ENCODE measurements around the gene ASB18.

Gene ASB18

DNA sequence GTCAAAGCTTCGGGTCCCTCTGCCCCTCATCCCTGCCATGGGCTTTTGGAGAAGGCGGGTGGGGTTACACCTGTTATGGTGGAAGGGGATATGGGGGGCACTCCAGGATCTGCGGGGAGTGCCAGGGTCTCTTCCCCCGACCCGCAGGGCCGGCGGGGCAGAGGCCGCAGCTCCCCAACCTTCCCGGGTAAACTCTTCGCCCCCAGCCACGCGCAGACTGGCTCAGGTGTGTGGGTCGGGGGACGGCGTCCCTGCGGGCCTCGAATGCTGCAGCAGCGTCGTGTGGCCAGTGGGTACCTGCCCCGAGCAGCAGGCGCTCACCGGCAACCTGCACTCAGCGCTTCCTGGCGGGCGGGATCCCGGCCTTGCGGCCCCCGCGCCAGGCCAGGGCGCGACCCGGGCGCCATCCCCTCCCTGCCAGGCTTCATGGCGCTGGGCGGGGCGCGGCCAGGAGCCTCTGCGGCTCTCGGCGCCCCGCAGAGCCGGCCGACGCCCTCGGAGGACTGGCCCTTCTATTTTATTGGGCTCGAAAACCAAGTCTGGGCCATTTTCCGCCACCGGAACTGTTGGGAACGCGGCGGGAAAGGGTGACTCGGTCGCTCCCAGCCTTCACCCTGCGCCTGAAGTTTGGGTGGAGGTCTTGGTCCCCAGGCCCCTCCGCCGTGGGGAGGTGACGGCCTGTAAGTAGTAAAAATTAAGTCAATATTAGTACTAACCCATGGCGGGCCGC lies 100.6 kb downstream of the ASB18 start:
- no peak for DNase-seq (ENCODE audit: low read depth in 2 of 2)

- no peak for DNase-seq (ENCODE audit: low read depth in 2 of 2)
These were observed 101.2 kb downstream of the ASB18 start for GRCh38 chr2:236162882-236163470.

DNA sequence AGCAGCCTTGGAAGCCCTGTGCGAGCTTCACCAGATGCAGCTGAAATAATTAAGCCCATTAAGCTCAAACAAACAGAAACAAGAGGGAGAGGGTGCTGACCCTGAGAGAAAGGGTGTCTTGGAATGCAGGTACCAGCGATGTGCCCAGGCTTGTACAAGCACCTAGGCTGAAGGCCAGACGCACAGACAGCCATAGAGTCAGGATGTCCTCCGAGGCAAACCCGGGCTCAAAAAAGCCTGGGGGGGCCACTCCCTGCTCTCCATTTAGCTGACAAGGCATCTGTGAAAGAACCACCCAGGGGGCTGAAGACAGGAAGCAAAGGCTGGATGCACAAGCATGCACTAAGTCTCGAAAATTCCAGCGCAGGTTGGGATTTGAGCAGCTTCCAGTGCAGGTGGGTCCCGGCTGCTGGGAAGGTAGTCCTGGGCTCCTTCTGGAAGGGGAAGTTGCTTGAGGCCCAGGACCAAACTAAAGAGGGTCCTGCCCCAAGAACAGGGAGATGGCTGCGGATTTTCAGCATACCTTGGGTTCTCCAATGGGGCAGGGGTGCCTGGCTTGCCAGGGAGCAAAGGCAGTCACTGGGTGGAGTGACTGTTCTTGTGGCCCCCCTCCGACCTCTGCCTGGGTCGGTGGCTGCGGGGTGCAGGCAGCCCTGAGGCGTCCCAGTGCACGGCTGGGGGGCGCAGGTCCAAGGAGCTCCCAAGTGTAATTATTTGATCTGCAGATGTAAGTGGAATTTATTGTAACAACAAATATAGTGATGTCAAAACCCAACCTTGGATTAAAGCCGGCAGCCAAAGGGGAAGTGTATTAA lies 102.0 kb downstream of the ASB18 start:
- DNase-seq (ENCODE audit: low read depth in 2 of 2): no peak

DNA sequence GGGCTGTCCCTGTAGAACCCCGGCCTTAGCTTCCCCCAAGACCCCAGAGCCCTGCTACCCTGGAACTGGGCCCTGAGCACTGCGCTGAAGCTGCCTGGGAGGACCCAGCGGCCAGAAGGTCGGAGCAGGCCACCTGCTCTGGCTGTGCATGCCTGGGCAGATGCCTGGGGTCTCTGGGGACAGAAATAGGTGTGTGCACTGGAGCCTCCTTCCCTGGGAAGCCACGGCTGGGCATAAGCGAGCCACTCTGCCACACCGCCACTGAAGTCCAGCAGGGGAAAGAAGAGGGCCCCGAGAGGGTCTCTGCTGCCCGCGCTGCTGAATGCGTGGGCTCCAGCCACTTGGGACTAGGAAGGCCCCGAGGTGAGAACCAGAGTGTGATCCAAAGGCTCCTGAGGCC lies 102.7 kb downstream of the ASB18 start:
- DNase-seq (ENCODE audit: low read depth in 2 of 2): no peak

- no peak for DNase-seq (ENCODE audit: low read depth in 2 of 2)
These were observed 103.1 kb downstream of the ASB18 start for GRCh38 chr2:236161082-236161462.

DNA sequence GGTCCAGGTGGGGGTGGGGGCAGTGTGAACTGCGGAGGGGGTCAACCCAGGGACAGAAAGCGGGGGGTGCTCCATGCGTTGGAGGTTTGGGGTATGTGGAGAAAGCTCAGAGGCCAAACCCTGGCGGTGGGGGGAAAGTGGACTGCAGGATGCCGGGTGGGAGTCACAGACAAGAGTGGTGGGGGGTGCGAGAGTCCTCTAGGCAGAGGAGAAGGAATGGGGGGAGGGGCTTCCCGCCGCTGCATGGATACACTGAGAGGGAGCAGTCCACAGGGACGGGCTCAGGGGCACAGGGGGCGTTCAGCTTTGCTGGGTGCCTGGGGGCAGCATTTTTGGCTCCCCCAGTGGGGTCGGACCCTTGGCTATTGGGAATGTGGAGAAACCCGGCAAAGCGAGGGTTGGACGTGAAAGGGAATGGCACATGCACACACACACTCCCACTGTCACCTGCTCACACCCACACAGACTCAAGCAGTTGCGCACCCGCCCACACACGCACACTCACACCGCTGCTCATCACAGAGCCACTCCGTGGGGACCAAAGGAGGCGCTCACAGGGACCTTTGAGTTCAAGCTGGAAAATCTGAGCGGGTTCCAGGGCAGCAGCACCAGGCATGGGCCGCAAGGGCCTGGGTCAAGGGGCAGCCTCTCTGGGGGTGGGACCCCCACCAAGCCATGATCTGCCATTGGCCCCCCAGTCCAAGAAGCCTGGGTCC lies 103.7 kb downstream of the ASB18 start:
- DNase-seq (ENCODE audit: low read depth in 2 of 2): no peak

DNA sequence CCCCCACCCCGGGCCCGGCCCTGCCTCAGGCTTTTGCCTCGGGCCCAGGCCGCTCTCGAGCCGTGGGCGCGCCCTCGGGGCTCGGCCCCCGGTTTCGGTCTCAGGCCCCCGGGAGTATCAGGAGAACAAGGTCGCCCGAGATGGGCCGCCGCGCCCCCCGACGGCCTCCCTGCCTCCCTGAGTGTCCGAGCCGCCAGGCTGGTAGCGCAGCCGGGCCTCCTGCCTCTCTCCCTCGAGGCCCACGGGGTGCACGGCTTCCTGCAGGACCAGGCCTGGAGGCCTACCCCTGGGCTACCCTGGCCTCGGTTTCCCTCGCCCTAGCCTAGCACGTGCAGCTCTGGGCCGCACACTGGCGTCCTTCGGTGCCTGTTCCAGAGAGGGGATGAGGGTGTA lies 104.4 kb downstream of the ASB18 start:
- no peak for DNase-seq (ENCODE audit: low read depth in 2 of 2)

DNA sequence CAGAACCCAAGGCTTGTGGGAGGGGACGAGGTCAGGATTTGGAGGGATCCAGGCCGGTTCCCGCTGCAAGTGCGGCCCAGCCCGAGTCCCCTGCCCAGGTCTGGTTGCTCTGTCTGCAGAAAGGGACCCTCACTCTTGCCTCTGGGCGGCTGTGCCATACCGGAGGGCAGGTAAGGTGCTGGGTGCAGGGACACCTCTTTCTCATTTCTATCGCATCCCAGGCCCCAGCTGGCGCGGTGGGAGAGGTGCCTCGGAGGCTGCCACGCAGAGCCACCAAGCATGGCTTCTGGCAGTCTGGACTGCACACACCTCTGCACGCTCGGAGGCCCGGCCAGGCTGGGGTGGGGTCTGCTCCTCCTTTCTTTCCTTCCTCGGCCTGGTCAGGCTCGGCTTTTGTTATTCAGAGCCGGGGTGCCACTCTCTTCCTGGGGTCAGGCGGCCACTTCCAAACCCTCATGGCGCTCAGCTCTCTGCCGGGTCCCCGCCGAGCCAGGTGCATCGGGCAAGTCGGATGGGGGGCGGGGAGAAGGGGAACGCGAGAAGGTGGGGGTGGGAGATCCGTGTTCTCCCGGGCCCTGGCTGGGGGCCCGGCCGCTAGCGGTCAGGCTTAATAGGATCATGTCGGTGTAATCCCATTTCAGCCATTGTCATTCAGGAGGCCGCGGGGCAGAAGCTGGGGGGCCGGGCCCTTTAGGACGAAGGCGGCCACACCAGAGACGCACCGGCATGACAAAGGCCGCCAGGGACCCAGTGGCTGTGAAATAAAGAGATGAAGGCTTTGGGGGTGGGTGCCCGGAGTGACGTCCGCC lies 105.0 kb downstream of the ASB18 start:
- DNase-seq (ENCODE audit: low read depth in 2 of 2): no peak

GRCh38 chr2:236157815-236158498 lies 106.2 kb downstream of the ASB18 start:
- DNase-seq (ENCODE audit: low read depth in 2 of 2): no peak

DNA sequence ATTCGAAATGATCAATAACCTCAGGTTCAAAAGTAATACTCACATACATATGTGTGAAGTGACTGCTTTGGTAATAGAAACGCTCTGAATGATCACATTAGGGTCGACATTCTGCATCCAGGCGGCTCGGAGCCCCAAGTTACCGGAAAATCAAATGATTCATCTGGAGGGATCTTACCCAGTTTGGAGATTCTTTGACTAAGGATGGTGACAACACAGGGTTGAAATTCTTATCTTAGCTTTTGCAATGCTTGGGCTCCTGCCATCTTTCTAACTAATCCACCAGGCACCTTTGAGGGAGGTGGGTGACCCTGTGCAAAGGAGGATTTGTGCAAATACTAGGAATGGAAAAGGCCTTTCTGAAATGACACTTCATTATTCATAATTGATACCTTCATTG lies 106.8 kb downstream of the ASB18 start:
- DNase-seq (ENCODE audit: low read depth in 2 of 2): no peak

DNA sequence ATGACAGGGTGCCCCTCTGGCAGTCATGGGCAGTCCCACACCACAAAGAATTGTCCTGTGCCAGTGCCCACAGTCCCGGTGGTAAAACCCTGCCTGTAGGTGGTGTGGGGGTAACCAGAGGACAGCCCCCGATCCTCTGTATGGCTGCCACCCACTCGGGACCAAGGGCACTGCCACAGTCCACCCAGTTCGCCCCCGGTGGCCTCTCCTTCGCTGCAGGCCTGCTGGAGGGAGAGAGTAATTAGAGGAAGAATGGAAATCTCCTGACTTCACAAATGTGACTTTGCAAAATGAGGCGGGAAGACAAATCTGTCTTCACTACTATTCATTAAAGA lies 107.4 kb downstream of the ASB18 start:
- no peak for DNase-seq (ENCODE audit: low read depth in 2 of 2)

GRCh38 chr2:236156095-236156859 lies 107.9 kb downstream of the ASB18 start:
- DNase-seq (ENCODE audit: low read depth in 2 of 2): no peak

DNA sequence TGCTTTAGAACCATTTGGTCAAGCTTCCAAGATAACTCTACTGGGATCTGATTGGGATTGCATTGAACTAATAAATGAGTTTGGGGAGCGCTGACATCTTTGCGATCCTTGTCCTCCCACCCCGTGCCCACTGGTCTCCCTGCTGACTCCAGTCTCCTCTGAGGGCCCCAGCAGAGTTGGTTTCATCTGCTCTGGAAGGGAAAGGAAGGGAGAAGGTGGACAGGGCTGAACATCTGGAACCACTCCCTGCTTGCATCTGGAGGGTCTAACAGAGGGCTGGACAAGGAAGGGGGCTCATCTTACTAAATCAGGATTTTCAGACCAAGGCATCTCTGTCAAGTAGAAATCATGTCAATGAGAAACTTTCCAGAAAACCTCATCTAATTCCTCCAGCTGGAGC lies 108.8 kb downstream of the ASB18 start:
- no peak for DNase-seq (ENCODE audit: low read depth in 2 of 2)

- no peak for DNase-seq (ENCODE audit: low read depth in 2 of 2)
These were observed 117.8 kb downstream of the ASB18 start for GRCh38 chr2:236146436-236146835.

- DNase-seq (ENCODE audit: low read depth in 2 of 2): no peak
These were observed 120.4 kb downstream of the ASB18 start for GRCh38 chr2:236143811-236144210.

All from stimulated activated CD4-positive, alpha-beta T cell treated with anti-CD3 and anti-CD28 coated beads, Interleukin-1b, Interleukin-23, amount 100 ng/mL, for 1 hour (primary cell).